MM.1S (cell line): ENCODE measurements around the gene TCF20.

Experiments
- DNase-seq: peaks from one replicate; pipeline ENCODE4 v3.0.0-alpha.2; 2015
- H2AFZ ChIP-seq: fragments of 300-600 bp; sonication (generic); 2 replicates; pipeline ENCODE4 v1.6.0; 2016; ENCODE audit warnings: antibody characterized with exemption, low read length
- H3F3A ChIP-seq: fragments of 300-600 bp; sonication (generic); 2 replicates; pipeline ENCODE4 v1.6.1; 2016; ENCODE audit warnings: mild to moderate bottlenecking, antibody characterized with exemption, low read length, moderate library complexity, mixed read lengths; ENCODE audit not compliant: insufficient read depth
- H3K27ac ChIP-seq: fragments of 300-600 bp; sonication (generic); 2 replicates; pipeline ENCODE4 v1.5.1; 2016; ENCODE audit warnings: mild to moderate bottlenecking, low read length
- H3K27me3 ChIP-seq: fragments of 300-600 bp; sonication (generic); replicated peaks from 2 replicates; pipeline ENCODE4 v1.6.0; 2016; ENCODE audit warnings: low read length; ENCODE audit not compliant: insufficient read depth
- H3K36me3 ChIP-seq: fragments of 300-600 bp; sonication (generic); replicated peaks from 2 replicates; pipeline ENCODE4 v1.6.1; 2016; ENCODE audit warnings: mild to moderate bottlenecking, low read length, mixed read lengths; ENCODE audit not compliant: insufficient read depth
- H3K4me1 ChIP-seq: fragments of 300-600 bp; sonication (generic); 2 replicates; pipeline ENCODE4 v1.6.1; 2016; ENCODE audit warnings: low read length, mixed read lengths
- H3K4me2 ChIP-seq: fragments of 300-600 bp; sonication (generic); 2 replicates; pipeline ENCODE4 v1.6.0; 2016; ENCODE audit warnings: low read depth, low read length
- H3K4me3 ChIP-seq: fragments of 300-600 bp; sonication (generic); 2 replicates; pipeline ENCODE4 v1.5.1; 2016; ENCODE audit warnings: low read length, mixed read lengths
- H3K79me2 ChIP-seq: fragments of 300-600 bp; sonication (generic); 2 replicates; pipeline ENCODE4 v1.6.1; 2016; ENCODE audit warnings: mixed run types, low read length, mixed read lengths
- H3K9ac ChIP-seq: fragments of 300-600 bp; sonication (generic); 2 replicates; pipeline ENCODE4 v1.6.1; 2016; ENCODE audit warnings: low read length, mixed read lengths
- H3K9me2 ChIP-seq: fragments of 300-600 bp; sonication (generic); replicated peaks from 2 replicates; pipeline ENCODE4 v1.6.1; 2016; ENCODE audit warnings: mild to moderate bottlenecking, low read length, mixed read lengths; ENCODE audit not compliant: insufficient read depth
- H3K9me3 ChIP-seq: fragments of 300-600 bp; sonication (generic); replicated peaks from 2 replicates; pipeline ENCODE4 v1.6.1; 2016; ENCODE audit warnings: mild to moderate bottlenecking, low read length, mixed read lengths; ENCODE audit not compliant: insufficient read depth
- H4K20me1 ChIP-seq: fragments of 300-600 bp; sonication (generic); 2 replicates; pipeline ENCODE4 v1.6.1; 2016; ENCODE audit warnings: mild to moderate bottlenecking, low read length, moderate library complexity, mixed read lengths; ENCODE audit not compliant: insufficient read depth
- EZH2 ChIP-seq: fragments of 300-600 bp; sonication (generic); optimal IDR thresholded peaks from 2 replicates; pipeline ENCODE3; 2017; ENCODE audit warnings: low read depth, mild to moderate bottlenecking, antibody characterized with exemption, low read length, mixed read lengths
- EZH2phosphoT487 ChIP-seq: fragments of 300-600 bp; sonication (generic); IDR thresholded peaks from 2 replicates; pipeline ENCODE4 v1.6.1; 2018; ENCODE audit warnings: antibody characterized with exemption, low read length
- TF ChIP-seq, protein P1 (sequence below): fragments of 300-600 bp; sonication (generic); IDR thresholded peaks from 2 replicates; pipeline ENCODE4 v1.5.1; 2016; ENCODE audit warnings: antibody characterized with exemption, low read length, mixed read lengths

TCF20 gene

GRCh38 chr22:42268852-42269410 lies 1.5 kb downstream of the TCF20 start:
- peaks cover 72% of the 10 kb centered on the region for H3K79me2 ChIP-seq
- no peak overlapping the region for H2AFZ ChIP-seq
- no peaks in the 10 kb centered on the region for H3K9me3 ChIP-seq
- H3K9me2 ChIP-seq: no peaks in the 10 kb centered on the region
- no peaks in the 10 kb centered on the region for H3K27me3 ChIP-seq
- TF ChIP-seq, protein P1, sequence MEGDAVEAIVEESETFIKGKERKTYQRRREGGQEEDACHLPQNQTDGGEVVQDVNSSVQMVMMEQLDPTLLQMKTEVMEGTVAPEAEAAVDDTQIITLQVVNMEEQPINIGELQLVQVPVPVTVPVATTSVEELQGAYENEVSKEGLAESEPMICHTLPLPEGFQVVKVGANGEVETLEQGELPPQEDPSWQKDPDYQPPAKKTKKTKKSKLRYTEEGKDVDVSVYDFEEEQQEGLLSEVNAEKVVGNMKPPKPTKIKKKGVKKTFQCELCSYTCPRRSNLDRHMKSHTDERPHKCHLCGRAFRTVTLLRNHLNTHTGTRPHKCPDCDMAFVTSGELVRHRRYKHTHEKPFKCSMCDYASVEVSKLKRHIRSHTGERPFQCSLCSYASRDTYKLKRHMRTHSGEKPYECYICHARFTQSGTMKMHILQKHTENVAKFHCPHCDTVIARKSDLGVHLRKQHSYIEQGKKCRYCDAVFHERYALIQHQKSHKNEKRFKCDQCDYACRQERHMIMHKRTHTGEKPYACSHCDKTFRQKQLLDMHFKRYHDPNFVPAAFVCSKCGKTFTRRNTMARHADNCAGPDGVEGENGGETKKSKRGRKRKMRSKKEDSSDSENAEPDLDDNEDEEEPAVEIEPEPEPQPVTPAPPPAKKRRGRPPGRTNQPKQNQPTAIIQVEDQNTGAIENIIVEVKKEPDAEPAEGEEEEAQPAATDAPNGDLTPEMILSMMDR: no peak
- TF ChIP-seq EZH2phosphoT487 (no peak), EZH2 (no peak)
- no peak for DNase-seq
- H3K4me3 ChIP-seq: peak overlapping the region; percentile 98
- no peak overlapping the region for H3K27ac ChIP-seq
- H3K9ac ChIP-seq: peak overlapping the region; percentile 95; the same call in 1 of the 2 replicates
- H4K20me1 ChIP-seq: peaks cover 13% of the 10 kb centered on the region; the same call in 1 of the 2 replicates
- 0 out of 2 replicates have a peak, but pooled peaks cover 3% of the 10 kb centered on the region for H3K36me3 ChIP-seq
- 0 out of 2 replicates have a peak, but pooled peaks cover 11% of the 10 kb centered on the region for H3F3A ChIP-seq
- peak overlapping the region; percentile 74 for H3K4me2 ChIP-seq
- peaks cover 12% of the 10 kb centered on the region; the same call in 1 of the 2 replicates for H3K4me1 ChIP-seq

GRCh38 chr22:42265321-42265720 lies 5.1 kb downstream of the TCF20 start:
- Histone ChIP-seq H3K27ac (no peak overlapping the region), H3K9ac (no peak overlapping the region), H3F3A (0 out of 2 replicates have a peak, but pooled peaks cover 11% of the 10 kb centered on the region), H3K9me3 (no peaks in the 10 kb centered on the region), H3K79me2 (peaks cover 97% of the 10 kb centered on the region), H3K36me3 (0 out of 2 replicates have a peak, but pooled peaks cover 3% of the 10 kb centered on the region), H3K4me1 (peaks cover 7% of the 10 kb centered on the region; the same call in 1 of the 2 replicates), H2AFZ (no peak overlapping the region), H3K4me3 (no peak overlapping the region), H4K20me1 (peaks cover 24% of the 10 kb centered on the region), H3K4me2 (no peak overlapping the region), H3K27me3 (no peaks in the 10 kb centered on the region), H3K9me2 (no peaks in the 10 kb centered on the region)
- no peak for DNase-seq
- TF ChIP-seq, protein P1: no peak
- TF ChIP-seq EZH2phosphoT487: no peak
- TF ChIP-seq EZH2: no peak

GRCh38 chr22:42263944-42264343 lies 6.5 kb downstream of the TCF20 start:
- DNase-seq: no peak
- peaks cover 7% of the 10 kb centered on the region; the same call in 1 of the 2 replicates for H3K4me1 ChIP-seq
- no peak overlapping the region for H3K4me3 ChIP-seq
- H3K27me3 ChIP-seq: no peaks in the 10 kb centered on the region
- no peak for TF ChIP-seq EZH2
- TF ChIP-seq, protein P1: no peak
- no peak for TF ChIP-seq EZH2phosphoT487
- H3K9me3 ChIP-seq: no peaks in the 10 kb centered on the region
- H2AFZ ChIP-seq: no peak overlapping the region
- H3K79me2 ChIP-seq: peaks cover 98% of the 10 kb centered on the region
- no peak overlapping the region for H3K27ac ChIP-seq
- 0 out of 2 replicates have a peak, but pooled peaks cover 3% of the 10 kb centered on the region for H3K36me3 ChIP-seq
- H3K4me2 ChIP-seq: no peak overlapping the region
- no peak overlapping the region for H3K9ac ChIP-seq
- no peaks in the 10 kb centered on the region for H3K9me2 ChIP-seq
- H3F3A ChIP-seq: 0 out of 2 replicates have a peak, but pooled peaks cover 2% of the 10 kb centered on the region
- H4K20me1 ChIP-seq: peaks cover 31% of the 10 kb centered on the region
